HG02943 (cell line): Measurements from ENCODE around the gene ATCAY.

Source experiments
- ATAC-seq: cut with Tn5 transposase; IDR thresholded peaks from one replicate; pipeline ENCODE4 v1.9.1; 2021; ENCODE audit warnings: mild to moderate bottlenecking, low read depth, moderate library complexity; ENCODE audit not compliant: unreplicated experiment

ATCAY gene

GRCh38 chr19:3880471-3881271, at the start of gene ATCAY:
TSS of gene ATCAY (plus strand) at chr19:3880685. CDS start at chr19:3885768, 5,083 bp downstream.
- ATAC-seq = no peak

GRCh38 chr19:3831601-3832000, 48.9 kb upstream of the ATCAY start:
- no peak for ATAC-seq

GRCh38 chr19:3832001-3832400, 48.5 kb upstream of the ATCAY start:
- ATAC-seq = no peak

GRCh38 chr19:3833578-3834348, 46.7 kb upstream of the ATCAY start:
- no peak for ATAC-seq

- ATAC-seq = no peak
Observed at GRCh38 chr19:3834349-3835054, 46.0 kb upstream of the ATCAY start.

GRCh38 chr19:3835055-3835435, 45.4 kb upstream of the ATCAY start:
- ATAC-seq = no peak

GRCh38 chr19:3836887-3837286, 43.6 kb upstream of the ATCAY start:
- no peak for ATAC-seq

GRCh38 chr19:3837332-3837731, 43.2 kb upstream of the ATCAY start:
- ATAC-seq = no peak

- no peak for ATAC-seq
Observed at GRCh38 chr19:3837922-3838321, 42.6 kb upstream of the ATCAY start.

- no peak for ATAC-seq
Observed at GRCh38 chr19:3838661-3839060, 41.8 kb upstream of the ATCAY start.

- no peak for ATAC-seq
Observed at GRCh38 chr19:3839941-3840340, 40.5 kb upstream of the ATCAY start.

- ATAC-seq = no peak
Observed at GRCh38 chr19:3840804-3841203, 39.7 kb upstream of the ATCAY start.

GRCh38 chr19:3842948-3843347, 37.5 kb upstream of the ATCAY start:
- no peak for ATAC-seq

GRCh38 chr19:3844596-3844995, 35.9 kb upstream of the ATCAY start:
- ATAC-seq = no peak

GRCh38 chr19:3849092-3849491, 31.4 kb upstream of the ATCAY start:
- no peak for ATAC-seq

GRCh38 chr19:3849787-3850186, 30.7 kb upstream of the ATCAY start:
- no peak for ATAC-seq

GRCh38 chr19:3850320-3850972, 30.0 kb upstream of the ATCAY start:
- no peak for ATAC-seq

- no peak for ATAC-seq
Observed at GRCh38 chr19:3851254-3852176, 29.0 kb upstream of the ATCAY start.

GRCh38 chr19:3852177-3852511, 28.3 kb upstream of the ATCAY start:
- ATAC-seq = no peak
